ENCODE data around the gene FIGNL2.
A peak's percentile ranks its signal among the peaks of the same experiment; 100 is the strongest.

The FIGNL2 gene

DNA sequence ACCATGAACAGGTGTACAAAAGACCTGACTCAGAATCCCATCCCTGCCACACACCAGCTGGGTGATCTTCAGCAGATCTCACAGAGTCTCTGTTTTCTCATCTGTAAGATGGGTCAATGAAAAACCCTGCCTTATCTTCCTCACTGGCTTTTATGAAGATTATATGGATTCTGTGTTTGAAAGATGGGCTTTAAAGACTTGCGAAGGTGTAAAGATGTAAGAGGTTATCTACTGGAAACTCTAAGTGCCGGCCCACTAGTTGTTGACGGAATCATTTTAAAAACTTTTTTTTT, 24.1 kb upstream of the FIGNL2 start:
- TF ChIP-seq, protein P1, sequence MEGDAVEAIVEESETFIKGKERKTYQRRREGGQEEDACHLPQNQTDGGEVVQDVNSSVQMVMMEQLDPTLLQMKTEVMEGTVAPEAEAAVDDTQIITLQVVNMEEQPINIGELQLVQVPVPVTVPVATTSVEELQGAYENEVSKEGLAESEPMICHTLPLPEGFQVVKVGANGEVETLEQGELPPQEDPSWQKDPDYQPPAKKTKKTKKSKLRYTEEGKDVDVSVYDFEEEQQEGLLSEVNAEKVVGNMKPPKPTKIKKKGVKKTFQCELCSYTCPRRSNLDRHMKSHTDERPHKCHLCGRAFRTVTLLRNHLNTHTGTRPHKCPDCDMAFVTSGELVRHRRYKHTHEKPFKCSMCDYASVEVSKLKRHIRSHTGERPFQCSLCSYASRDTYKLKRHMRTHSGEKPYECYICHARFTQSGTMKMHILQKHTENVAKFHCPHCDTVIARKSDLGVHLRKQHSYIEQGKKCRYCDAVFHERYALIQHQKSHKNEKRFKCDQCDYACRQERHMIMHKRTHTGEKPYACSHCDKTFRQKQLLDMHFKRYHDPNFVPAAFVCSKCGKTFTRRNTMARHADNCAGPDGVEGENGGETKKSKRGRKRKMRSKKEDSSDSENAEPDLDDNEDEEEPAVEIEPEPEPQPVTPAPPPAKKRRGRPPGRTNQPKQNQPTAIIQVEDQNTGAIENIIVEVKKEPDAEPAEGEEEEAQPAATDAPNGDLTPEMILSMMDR (conservative IDR thresholded peaks at IDR 0.05) = no peak
- no peak overlapping the region for H3K27ac ChIP-seq

DNA sequence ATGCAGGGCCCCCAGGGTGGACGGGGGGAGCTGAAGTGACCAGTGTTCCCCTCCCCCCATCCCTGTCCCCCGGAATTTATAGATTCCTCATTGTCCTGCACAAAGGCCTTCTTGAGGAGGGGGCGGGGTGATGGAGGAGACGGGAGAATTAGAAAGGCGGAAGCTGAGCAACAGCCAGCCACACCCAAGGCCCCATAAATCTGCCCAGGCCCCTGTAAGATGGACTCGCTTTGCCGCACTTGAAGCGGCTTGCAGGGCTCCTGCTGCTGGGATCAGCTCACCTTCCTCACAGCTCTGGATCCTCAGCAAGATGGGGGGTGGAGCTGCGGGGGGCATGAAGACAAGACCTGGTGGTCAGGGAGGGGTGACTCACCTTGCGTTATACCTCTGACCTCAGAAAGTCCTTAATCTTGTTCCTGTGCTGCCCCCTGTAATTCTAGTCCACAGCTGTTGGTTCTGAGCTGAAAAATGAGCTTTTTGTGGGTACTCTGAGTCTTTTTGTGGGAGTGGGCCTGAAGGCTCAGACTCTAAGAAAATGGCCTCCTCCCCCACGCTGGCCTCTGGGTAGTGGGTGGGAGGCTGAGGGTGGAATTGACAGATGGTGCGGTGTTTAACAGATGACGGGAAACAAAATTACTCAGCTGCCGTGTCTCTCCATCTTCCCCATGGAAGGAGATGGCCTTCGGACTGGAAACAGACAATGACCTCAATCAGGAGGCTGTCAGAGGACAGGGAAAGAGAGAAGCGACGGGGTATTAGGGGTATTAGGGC, 23.6 kb upstream of the FIGNL2 start:
- TF ChIP-seq, protein P1 (conservative IDR thresholded peaks at IDR 0.05) = no peak
- H3K27ac ChIP-seq = no peak overlapping the region

DNA sequence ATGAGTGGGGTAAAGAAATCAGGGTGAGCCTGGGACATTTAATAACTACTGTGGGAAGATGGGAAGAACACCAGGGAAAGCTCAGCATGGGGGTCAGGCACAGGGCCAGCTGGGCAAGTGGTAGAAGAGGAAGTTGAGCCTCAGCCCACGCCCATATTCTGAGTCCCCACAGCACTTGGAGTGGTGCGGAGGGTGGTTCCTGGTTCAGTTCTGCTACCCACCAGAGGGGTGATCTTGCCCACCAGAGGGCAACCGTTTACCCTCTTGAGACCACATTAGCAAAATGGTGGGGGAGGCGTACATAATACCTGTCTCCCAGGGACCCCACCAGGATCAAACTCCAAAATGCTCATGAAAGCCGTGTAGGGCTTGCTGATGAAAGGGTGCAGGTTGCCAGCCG, 22.6 kb upstream of the FIGNL2 start:
- TF ChIP-seq, protein P1 (conservative IDR thresholded peaks at IDR 0.05) = no peak

DNA sequence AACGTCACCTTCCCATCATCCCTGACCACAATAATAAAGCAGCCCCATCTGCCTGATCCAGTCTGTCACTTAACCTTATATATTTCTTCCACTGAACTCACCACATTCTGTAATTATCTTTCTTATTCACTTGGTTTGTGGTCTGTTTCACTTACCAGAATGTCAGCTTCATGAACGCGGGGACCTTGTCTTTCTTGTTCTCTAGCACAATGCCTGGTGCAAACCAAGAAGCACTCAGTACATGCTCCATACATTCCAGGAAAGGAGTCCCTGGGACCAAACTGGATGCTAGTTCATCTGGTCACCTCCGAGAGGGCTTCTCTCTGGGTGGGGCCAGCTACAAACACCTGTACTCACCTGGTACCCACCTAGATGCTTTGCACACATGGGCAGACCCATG, 22.0 kb upstream of the FIGNL2 start:
- TF ChIP-seq, protein P1 (conservative IDR thresholded peaks at IDR 0.05) = no peak
- H3K27ac ChIP-seq = no peak overlapping the region

More for the DNA sequence above, 22.6 kb upstream of the FIGNL2 start:
- no peak overlapping the region for H3K27ac ChIP-seq

DNA sequence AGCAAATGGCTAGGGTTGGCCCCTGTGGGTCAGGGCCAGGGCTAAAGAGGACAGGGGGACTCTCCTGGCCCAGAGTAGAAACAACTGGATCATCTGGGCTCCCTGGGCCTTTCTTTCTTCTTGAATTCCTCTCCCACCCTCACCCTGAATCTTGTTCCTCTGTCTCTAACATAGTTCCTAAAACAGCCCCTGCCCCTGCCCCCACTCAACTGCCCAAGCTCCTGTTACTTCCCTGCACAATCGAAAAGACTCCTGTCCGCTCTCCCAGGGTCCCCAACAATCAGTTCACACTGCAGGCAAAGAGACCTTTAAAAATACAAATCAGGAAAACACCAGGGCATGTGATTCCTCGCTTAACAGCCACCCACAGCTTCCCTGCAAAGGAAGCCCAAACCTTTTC, 21.4 kb upstream of the FIGNL2 start:
- TF ChIP-seq, protein P1 (conservative IDR thresholded peaks at IDR 0.05) = no peak
- H3K27ac ChIP-seq = no peak overlapping the region

DNA sequence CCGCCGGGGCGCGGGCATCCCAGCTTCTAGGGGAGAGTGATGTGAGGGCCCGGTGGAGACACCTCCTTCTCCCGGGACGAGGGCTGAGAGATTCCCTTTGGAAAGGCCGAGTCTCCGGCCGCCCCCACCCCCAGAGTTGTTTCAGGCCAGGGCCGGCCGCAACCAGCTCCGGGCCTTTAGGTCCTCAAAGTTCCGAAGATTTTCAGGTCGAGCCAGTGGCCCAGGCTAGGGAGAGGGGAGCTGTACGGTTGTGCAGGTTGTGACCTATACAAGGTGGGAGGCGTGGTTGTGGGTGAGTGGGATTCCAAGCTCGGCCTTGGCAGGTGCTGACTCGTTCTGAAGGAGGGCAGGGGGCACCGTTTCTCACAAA, 21.0 kb upstream of the FIGNL2 start:
- TF ChIP-seq, protein P1 (conservative IDR thresholded peaks at IDR 0.05) = no peak
- peak overlapping the region; percentile 63; the same call in 1 of the 2 replicates for H3K27ac ChIP-seq

DNA sequence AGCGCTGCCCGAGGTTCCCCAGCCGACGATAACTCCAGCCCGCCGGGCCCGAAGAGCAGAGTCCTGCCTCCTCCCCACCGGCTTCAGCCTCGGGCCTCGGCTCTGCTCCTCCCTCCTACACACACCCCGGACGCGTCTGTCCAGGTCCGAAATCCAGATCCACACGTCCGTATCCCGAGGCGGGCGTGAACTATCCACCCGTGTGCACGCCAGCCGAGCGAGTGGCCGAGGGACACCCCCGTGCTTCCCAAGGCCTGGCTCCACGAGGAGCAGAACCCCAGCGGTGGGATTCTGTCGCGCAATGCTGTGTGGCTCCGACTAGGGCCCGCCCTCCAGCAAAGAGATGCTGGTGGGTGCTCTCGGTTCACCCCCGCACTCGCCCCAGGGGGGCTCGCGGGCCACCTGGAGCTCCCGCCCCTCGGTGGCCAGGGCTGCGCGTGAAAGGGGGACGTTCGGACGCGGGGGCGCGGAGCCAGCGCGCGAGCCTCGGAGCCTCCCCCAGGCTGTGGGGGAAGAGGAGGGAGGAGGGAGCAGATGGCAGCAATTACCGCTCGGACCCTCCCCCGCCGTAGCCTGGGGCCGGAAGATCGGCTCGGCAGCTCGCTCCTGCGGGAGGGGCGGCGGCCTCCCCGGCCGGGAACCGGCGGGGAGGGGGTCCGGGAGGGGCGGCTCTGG, 20.4 kb upstream of the FIGNL2 start:
- TF ChIP-seq, protein P1 (conservative IDR thresholded peaks at IDR 0.05) = no peak
- H3K27ac ChIP-seq = peak overlapping the region; percentile 63; the same call in 1 of the 2 replicates
